Activated CD4-positive, alpha-beta T cell treated with anti-CD3 and anti-CD28 coated beads for 24 hours (primary cell): ENCODE results near the gene PRDM10.
"Not testable (repeated sequence)": the region's sequence is repeated elsewhere in the genome, so short reads cannot be mapped to it uniquely, and the experiment has no call there.

ENCODE experiments used
- DNase-seq, 2 donors: peaks; one replicate each; pipeline ENCODE4 v3.0.0-alpha.2; 2020; ENCODE audit warnings: low read depth in 2 of 2

Gene PRDM10

DNA sequence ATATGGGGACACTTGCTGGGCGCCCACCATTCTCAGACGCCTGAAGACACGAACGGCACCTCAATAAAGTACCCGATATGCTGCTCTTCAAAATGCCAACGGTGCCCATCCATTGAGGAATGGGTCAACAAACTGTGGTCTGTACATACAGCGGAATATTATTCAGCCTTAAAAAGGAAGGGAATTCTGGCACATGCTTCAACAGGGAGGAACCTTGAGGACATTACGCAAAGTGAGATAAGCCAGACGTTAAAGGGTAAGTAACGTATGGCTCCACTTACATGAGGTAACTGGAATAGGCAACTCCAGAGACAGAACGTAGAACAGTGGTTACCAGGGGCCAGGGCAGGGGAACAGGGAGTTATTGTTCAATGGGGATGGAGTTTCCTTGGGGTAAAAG, 28.0 kb downstream of the PRDM10 start:
- DNase-seq = no peak

DNA sequence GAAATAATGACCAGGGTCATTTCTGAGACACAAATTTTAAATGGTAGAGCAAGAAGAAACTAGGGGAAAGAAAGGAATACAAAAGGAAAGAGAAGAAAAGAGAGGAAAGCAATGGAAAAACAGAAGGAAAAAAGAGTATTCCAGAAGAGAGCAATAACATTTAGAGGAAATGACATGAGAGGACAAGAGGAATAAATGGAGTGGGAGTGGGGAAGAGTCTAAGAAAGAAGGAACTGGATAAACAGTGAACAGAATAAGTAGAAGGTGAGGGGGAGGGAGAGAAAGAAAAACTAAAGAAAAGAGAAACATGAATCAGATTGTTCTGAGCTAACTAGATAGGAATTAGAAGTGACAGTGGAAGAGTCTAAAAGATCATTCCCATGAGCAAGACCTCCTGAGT, 28.4 kb downstream of the PRDM10 start:
- DNase-seq = no peak

DNA sequence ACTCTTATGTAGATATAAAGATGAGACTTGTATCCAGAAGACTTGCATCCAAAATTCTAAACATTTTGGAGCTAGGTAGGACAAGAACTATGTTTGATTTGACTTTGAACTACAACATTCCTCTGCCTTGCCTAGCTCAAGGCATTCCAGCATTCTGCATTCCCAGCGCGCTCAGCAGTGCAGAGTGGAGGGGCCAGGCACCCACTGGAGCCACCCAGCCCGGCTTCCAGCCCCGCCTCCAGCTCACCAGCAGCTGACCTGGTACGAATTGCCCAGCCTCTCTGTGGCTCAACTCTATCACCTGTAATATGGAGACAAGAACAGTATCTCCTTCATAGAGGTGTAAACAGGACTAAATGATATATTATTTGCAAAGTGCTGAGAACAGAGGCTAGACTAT, 28.8 kb downstream of the PRDM10 start:
- DNase-seq = no peak

DNA sequence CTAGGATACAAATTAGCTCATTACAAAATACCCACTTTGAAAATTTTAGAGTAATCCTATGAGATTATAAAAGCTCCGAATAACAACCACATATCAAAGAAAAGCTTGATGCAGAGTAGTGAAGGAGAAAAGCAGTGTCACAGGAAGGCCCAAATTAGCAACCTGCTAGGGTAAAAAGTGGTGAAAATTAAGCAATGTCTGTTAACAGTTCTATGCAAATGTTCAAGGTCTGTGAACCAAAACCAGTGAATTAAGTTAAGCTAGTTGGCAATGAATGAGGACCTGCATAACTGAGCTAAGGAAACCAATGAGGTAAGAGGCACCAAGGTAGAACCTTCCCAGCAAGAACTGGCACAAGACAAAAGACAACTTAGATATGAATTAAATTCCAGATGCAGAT, 29.6 kb downstream of the PRDM10 start:
- no peak for DNase-seq

DNA sequence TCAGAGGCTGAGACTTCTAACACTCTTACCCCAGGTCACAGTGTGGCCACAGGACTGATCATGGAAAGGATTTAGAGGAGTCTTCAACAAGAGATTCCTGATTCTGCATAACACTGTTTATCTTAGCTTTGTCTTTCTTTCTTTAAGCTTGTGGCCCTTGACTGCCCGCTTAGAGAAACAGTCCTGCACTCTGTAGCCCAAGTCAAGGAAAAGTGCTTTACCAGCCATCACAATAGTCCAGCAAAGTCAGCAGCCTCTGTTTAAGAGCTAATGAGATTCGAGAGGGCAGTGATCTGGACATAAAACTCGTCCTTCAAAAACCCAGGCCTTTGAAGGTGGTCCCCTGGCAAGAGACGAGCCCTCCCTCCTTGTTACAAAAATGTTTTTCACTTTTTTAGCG, 30.0 kb downstream of the PRDM10 start:
- no peak for DNase-seq

- DNase-seq = not testable (repeated sequence)
These were observed 30.8 kb downstream of the PRDM10 start for GRCh38 chr11:129971856-129972255.

DNA sequence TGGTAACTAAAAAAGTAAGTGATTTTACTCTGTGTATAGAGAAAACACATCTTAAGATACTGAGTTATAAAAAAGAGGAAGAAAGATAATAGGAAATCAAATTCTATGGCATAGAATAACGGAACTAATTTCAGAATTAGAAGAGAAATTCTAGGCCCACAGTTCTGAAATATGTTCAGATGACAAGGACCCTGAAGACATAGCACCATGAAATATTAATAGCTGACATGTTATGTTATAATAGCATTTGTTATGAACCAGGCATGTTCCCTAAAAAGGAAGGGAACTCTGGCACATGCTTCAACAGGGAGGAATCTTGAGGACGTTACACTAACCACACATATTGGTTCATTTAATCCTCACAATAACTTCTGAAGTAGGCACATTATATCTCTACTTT, 32.7 kb downstream of the PRDM10 start:
- DNase-seq = no peak

DNA sequence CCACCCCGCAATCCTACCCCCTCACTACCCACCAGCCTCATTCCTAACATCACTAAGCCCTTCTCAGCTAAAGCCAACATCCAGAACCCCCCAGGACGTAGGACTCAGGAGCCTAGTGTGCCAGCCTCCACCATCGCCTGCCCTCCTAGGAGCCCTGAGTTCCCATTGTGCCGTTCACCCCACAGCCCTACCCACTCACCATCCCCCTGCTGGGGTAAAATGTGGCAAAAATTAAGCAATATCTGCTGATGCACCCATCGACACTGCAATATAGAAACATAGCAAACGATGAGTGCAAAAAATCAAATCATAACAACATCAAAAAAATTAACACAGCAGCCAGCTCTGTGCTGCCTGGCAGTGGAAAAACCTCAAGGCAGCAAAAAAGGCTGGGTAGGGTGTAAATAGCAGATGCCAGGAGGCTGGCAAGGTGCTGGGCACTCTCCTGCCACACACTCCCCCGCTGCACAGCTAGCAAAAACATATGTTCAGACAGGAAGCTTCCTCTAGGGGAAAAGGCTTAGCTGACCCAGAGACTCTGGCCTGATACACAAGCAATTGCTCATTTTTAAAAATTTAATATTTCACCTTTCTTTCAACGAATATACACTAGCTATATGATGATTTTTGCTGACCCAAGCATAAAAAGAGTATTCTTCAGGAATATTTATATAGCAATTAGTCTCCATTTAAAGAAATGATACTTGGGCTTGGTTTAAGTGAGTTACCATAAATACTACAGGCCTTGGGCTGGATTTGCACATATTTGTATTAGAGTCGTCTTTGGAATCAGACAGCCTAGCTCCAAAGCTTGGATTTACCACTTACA, 33.8 kb downstream of the PRDM10 start:
- no peak for DNase-seq

GRCh38 chr11:129967996-129968395, 34.6 kb downstream of the PRDM10 start:
- DNase-seq = no peak

DNA sequence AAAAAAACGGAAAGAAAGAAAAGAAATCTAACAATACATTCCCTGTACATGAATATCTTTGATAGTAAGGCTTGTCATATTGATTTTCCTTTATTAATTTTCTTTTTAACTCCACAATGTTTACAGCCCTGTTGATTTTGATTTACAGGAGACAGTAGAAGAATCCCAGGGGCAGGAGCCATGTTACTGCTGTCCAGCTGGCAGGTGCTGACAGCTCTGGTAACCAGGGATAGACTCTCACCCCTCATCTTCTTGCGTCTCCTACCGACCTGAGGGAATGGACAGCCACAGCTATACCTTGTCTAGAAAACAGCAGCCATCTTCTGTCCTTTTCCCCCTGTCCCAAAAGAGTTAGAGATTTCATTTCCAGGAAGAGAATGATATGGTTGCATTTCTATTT, 37.4 kb downstream of the PRDM10 start:
- no peak for DNase-seq

DNA sequence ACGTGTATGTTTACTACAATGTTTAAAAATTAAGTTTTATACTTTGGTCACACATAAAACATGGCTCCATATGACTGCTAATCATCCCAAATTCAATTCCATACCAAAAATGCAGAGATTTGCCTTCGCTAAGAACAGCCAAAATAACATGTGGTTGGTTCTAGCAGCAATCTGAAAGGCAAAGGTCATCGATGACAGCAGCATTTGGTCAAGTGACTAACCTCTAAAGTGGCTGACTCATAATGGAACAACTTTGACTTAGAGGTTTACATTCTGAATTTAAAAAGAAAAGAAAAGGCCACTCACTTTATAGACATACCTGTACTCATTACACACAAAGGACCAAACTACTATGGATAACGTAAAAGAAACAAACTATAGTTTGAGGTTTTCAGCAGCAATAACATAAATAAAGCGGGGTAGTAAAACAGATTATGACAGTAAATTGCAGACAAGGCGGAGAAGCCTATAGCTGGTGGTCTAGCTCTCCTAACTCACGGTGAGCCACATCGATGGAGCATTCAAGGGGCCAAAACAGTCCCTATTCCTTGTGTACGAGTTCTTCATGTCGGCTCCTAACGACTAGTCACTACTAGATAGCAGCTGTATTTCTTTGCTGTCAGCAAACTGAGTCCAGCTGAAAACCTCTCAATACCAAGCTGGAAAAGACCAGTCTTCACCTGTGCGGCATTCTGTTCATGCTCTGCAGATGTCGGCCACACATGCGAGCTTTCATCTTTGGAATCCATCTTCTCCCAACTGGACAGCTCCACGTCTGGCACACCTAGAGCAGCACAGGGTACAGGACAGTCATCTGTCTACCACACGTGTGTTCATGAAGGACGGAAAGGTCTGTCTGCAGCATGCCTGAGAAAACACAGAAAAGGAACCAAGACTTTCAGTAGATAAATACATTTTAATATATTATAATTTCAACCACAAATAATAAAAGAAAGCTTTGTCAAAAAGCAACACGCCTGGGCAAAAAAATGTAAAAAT, 42.1 kb downstream of the PRDM10 start:
- DNase-seq = no peak

DNA sequence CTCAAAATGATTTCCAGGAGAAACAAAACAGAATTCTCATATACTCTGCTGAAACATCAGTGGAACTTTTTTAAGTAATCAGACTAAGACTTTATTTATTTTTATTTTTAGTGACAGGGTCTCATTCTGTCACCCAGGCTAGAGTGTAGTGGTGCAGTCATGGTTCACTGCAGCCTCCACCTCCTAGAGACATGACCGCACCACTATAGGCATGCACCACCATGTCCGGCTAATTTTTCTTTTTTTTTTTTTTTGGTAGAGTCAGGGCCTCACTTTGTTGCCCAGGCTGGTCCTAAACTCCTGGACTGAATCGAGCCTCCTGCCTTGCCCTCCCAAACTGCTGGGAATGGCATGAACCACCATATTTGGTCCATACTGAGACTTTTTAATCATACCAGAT, 42.9 kb downstream of the PRDM10 start:
- no peak for DNase-seq

DNA sequence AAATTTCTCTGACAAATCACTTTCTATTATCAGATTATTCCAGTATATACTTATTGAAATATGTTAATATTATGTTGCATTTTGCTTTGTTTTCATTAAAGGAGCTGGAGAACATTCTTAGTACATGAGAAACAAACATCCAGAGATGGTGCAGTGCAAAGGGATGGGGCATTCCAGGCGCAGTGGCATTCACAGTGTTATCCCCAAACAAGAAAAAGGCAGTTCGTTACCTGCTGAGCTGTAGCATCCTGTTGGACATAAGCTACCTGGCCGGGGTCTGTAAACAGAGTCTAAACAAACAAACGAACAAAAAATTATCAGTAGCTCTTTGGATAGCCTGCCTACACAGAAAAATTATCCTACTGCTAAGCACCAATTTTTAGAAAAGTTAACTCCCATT, 47.4 kb downstream of the PRDM10 start:
- no peak for DNase-seq

GRCh38 chr11:129954703-129955102, 47.9 kb downstream of the PRDM10 start:
- DNase-seq = not testable (repeated sequence)

- DNase-seq = no peak
These were observed 50.8 kb downstream of the PRDM10 start for GRCh38 chr11:129951866-129952262.

DNA sequence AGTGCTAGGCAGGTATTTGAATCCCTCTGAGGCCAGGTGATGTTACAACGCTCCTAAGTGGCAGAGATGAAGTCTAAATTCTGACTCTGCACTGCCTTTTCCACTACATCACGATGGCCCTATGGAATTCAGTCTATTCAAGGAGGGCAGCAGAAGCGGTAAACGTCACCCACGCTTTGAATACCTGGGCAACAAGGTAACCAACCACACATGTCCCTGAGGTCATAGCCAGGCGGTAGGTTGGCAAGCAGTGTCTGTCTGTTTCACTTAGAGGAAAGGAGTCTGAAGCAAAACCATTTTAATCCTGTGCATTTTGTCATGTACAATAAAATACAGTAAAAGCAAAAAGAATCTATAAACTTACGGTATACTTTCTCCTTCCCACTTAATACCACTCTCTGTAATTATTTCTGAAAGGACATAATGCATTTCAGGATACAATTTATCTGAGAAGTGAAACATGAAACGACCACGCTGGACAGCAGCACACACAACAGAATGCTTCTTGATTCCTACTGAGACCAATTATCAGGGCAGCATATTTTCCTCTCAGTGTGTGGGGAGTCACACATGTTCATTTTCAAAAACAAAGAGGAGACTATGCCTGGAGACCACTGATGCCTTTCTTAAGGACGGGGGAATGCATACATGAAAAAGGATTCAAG, 51.3 kb downstream of the PRDM10 start:
- DNase-seq = no peak

GRCh38 chr11:129950101-129951091, 52.2 kb downstream of the PRDM10 start:
- no peak for DNase-seq

DNA sequence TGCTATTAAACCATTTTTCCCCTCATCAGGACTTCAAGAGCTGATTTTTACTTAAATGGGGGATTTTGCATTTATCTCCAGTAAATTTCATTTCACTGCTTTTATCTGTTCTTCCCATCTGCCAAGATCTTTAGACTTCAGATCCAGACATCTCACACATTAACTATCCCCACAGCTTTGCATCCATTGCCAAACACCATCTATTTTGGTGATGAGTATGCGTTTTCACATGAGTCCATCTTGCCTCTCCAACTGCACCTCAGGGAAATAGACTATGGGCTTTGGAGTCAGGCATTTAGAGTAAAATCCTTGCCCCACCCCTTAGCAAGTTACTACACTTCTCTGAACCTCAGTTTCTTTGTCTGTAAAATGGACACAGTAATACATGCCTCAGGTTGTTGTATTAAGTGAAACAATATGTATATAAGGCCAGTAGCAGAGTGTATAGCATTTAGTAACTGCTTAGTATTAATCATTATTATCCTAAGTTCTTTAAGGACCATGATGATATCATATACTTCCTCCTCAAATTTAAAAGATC, 53.6 kb downstream of the PRDM10 start:
- no peak for DNase-seq

DNA sequence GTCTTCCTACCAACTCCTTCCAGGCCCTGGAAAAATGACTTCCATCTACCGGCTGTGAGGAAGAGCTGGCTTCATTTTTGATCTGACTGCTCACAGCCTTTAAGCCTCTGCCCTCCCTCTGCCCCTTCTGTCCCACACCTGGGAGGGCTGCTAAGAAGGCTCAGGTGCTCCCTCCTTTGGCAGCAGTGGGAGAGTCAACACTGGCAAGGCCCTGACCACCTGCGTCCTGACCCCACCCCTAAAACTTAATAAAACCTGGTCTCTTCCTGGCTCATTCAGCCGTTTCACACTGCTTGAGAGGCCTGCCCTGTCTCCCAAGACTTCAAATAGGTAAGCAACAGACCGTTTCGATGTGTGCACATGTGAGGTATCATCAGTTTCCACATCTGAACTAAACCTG, 55.2 kb downstream of the PRDM10 start:
- no peak for DNase-seq

- DNase-seq = no peak
These were observed 55.7 kb downstream of the PRDM10 start for GRCh38 chr11:129946965-129947364.

- no peak for DNase-seq
These were observed 56.4 kb downstream of the PRDM10 start for GRCh38 chr11:129946256-129946655.
